ENCODE data around the gene MOB3A.

Gene MOB3A

GRCh38 chr19:2113439-2114211 lies 17.5 kb upstream of the MOB3A start:
- no peak for TF ChIP-seq CTCF (IDR thresholded peaks at IDR 0.05; ENCODE audit: low read depth, low read length)
- no peak overlapping the region for H3K27ac ChIP-seq
- no peaks in the 10 kb centered on the region for H3K27me3 ChIP-seq (ENCODE audit: insufficient read depth, low read depth, severe bottlenecking)
- no peak for DNase-seq
- no peaks in the 10 kb centered on the region for H3K9me3 ChIP-seq (ENCODE audit: severe bottlenecking)
- H3K4me3 ChIP-seq (ENCODE audit: low read depth, low read length), result no peak overlapping the region
- peaks cover 94% of the 10 kb centered on the region for H3K36me3 ChIP-seq

- Histone ChIP-seq H3K36me3 (peaks cover 94% of the 10 kb centered on the region), H3K27ac (no peak overlapping the region), H3K4me3 (ENCODE audit: low read depth, low read length) (no peak overlapping the region), H3K27me3 (ENCODE audit: insufficient read depth, low read depth, severe bottlenecking) (no peaks in the 10 kb centered on the region), H3K9me3 (ENCODE audit: severe bottlenecking) (no peaks in the 10 kb centered on the region)
- no peak for DNase-seq
- TF ChIP-seq CTCF (IDR thresholded peaks at IDR 0.05; ENCODE audit: low read depth, low read length), result no peak
These were observed 16.6 kb upstream of the MOB3A start for GRCh38 chr19:2112516-2113320.

- H3K9me3 ChIP-seq (ENCODE audit: severe bottlenecking), result no peaks in the 10 kb centered on the region
- H3K4me3 ChIP-seq (ENCODE audit: low read depth, low read length), result no peak overlapping the region
- no peak overlapping the region for H3K27ac ChIP-seq
- no peak for DNase-seq
- TF ChIP-seq CTCF (IDR thresholded peaks at IDR 0.05; ENCODE audit: low read depth, low read length), result no peak
- peaks cover 89% of the 10 kb centered on the region for H3K36me3 ChIP-seq
- H3K27me3 ChIP-seq (ENCODE audit: insufficient read depth, low read depth, severe bottlenecking), result no peaks in the 10 kb centered on the region
These were observed 15.8 kb upstream of the MOB3A start for GRCh38 chr19:2111886-2112285.

- H3K9me3 ChIP-seq (ENCODE audit: severe bottlenecking), result no peaks in the 10 kb centered on the region
- H3K27me3 ChIP-seq (ENCODE audit: insufficient read depth, low read depth, severe bottlenecking), result no peaks in the 10 kb centered on the region
- peaks cover 89% of the 10 kb centered on the region for H3K36me3 ChIP-seq
- no peak overlapping the region for H3K27ac ChIP-seq
- DNase-seq, result no peak
- TF ChIP-seq CTCF (IDR thresholded peaks at IDR 0.05; ENCODE audit: low read depth, low read length), result no peak
- H3K4me3 ChIP-seq (ENCODE audit: low read depth, low read length), result no peak overlapping the region
These were observed 15.3 kb upstream of the MOB3A start for GRCh38 chr19:2111425-2111824.

- H3K27me3 ChIP-seq (ENCODE audit: insufficient read depth, low read depth, severe bottlenecking), result no peaks in the 10 kb centered on the region
- H3K4me3 ChIP-seq (ENCODE audit: low read depth, low read length), result no peak overlapping the region
- DNase-seq, result no peak
- no peaks in the 10 kb centered on the region for H3K9me3 ChIP-seq (ENCODE audit: severe bottlenecking)
- TF ChIP-seq CTCF (IDR thresholded peaks at IDR 0.05; ENCODE audit: low read depth, low read length), result peak; percentile 52; the same call in 1 of the 2 replicates
- no peak overlapping the region for H3K27ac ChIP-seq
- peaks cover 89% of the 10 kb centered on the region for H3K36me3 ChIP-seq
These were observed 14.7 kb upstream of the MOB3A start for GRCh38 chr19:2110822-2111221.

Data from WERI-Rb-1 (cell line).